H1 (cell line): Measurements from ENCODE around the gene BLMH.

Source experiments
- GABPA ChIP-seq: IDR thresholded peaks from 2 replicates; pipeline ENCODE4 v1.6.1; 2011; ENCODE audit warnings: mild to moderate bottlenecking, low read length, moderate library complexity, borderline replicate concordance; ENCODE audit not compliant: insufficient read depth
- GTF2F1 ChIP-seq: IDR thresholded peaks from 2 replicates; pipeline ENCODE4 v1.6.1; 2012; ENCODE audit warnings: low read depth, low read length, improper control_type of control experiment, borderline replicate concordance
- POLR2A ChIP-seq, 2 experiments: IDR thresholded peaks; 1 replicate in 1 of 2; 2 replicates in 1 of 2; pipeline ENCODE4 v1.6.1; 2011; ENCODE audit warnings: low read depth in 2 of 2, low read length in 2 of 2, mild to moderate bottlenecking in 2 of 2; ENCODE audit errors: control extremely low read depth in 1 of 2
- SIN3A ChIP-seq, 2 experiments: IDR thresholded peaks in 1 of 2; conservative IDR thresholded peaks in 1 of 2; 2 replicates each; pipeline ENCODE4 v1.6.1; 2011 to 2012; ENCODE audit warnings: low read length in 2 of 2, improper control_type of control experiment in 1 of 2, low read depth in 1 of 2, mild to moderate bottlenecking in 1 of 2
- YY1 ChIP-seq: IDR thresholded peaks from 2 replicates; pipeline ENCODE4 v1.6.1; 2011; ENCODE audit warnings: low read depth, mild to moderate bottlenecking, low read length
- TF ChIP-seq, protein P1 (sequence below), 3 experiments: IDR thresholded peaks; 1 replicate in 2 of 3; 2 replicates in 1 of 3; pipeline versions ENCODE4 v1.5.1 to v1.6.1; 2011; ENCODE audit warnings: low read length in 3 of 3, mild to moderate bottlenecking in 3 of 3, inconsistent platforms in 2 of 3, low read depth in 1 of 3, moderate library complexity in 1 of 3; ENCODE audit not compliant: insufficient read depth in 1 of 3; ENCODE audit errors: control extremely low read depth in 1 of 3
- TF ChIP-seq, protein P2 (sequence below): IDR thresholded peaks from 2 replicates; pipeline ENCODE4 v1.6.1; 2012; ENCODE audit warnings: inconsistent platforms

DNA sequence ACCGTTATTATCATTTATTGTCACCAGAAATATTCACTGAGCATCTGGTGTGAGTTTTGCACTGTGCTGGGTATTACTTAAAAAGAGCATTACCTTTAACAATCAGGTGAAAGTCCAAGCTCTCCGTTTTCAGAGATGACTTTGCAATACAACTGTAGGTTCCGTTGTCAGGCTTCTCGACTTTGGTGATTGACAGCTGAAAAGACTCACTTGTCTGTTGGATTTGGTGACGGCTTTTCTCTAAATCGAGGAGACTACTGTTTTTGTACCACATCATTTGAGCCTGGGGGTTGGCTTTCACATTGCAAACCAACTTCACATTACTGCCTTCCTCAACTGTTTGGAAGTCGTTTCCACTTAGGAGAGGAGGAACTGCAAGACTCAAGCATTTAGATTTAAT lies 33.0 kb upstream of the BLMH start:
- TF ChIP-seq SIN3A (conservative IDR thresholded peaks at IDR 0.05 in 1 of 2, IDR thresholded peaks at IDR 0.05 in 1 of 2; ENCODE audit: low read depth in 1 of 2, low read length in 2 of 2): no peak
- TF ChIP-seq YY1: no peak
- TF ChIP-seq, protein P1, sequence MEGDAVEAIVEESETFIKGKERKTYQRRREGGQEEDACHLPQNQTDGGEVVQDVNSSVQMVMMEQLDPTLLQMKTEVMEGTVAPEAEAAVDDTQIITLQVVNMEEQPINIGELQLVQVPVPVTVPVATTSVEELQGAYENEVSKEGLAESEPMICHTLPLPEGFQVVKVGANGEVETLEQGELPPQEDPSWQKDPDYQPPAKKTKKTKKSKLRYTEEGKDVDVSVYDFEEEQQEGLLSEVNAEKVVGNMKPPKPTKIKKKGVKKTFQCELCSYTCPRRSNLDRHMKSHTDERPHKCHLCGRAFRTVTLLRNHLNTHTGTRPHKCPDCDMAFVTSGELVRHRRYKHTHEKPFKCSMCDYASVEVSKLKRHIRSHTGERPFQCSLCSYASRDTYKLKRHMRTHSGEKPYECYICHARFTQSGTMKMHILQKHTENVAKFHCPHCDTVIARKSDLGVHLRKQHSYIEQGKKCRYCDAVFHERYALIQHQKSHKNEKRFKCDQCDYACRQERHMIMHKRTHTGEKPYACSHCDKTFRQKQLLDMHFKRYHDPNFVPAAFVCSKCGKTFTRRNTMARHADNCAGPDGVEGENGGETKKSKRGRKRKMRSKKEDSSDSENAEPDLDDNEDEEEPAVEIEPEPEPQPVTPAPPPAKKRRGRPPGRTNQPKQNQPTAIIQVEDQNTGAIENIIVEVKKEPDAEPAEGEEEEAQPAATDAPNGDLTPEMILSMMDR (IDR thresholded peaks at IDR 0.05; ENCODE audit: control extremely low read depth in 1 of 3, insufficient read depth in 1 of 3, low read depth in 1 of 3, low read length in 3 of 3): no peak
- TF ChIP-seq GABPA: no peak
- TF ChIP-seq, protein P2, sequence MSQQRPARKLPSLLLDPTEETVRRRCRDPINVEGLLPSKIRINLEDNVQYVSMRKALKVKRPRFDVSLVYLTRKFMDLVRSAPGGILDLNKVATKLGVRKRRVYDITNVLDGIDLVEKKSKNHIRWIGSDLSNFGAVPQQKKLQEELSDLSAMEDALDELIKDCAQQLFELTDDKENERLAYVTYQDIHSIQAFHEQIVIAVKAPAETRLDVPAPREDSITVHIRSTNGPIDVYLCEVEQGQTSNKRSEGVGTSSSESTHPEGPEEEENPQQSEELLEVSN: no peak
- TF ChIP-seq POLR2A (IDR thresholded peaks at IDR 0.05; ENCODE audit: control extremely low read depth in 1 of 2, low read depth in 2 of 2, low read length in 2 of 2): no peak
- TF ChIP-seq GTF2F1: no peak
